NCI-H2227 treated with DMSO at 0.1 percent for 48 hours (cell line): ENCODE measurements around the gene TTC34.

Source experiments
- DNase-seq: peaks from one replicate; lab custom pipeline; 2025; lab: John Stamatoyannopoulos, UW

Gene TTC34

DNA sequence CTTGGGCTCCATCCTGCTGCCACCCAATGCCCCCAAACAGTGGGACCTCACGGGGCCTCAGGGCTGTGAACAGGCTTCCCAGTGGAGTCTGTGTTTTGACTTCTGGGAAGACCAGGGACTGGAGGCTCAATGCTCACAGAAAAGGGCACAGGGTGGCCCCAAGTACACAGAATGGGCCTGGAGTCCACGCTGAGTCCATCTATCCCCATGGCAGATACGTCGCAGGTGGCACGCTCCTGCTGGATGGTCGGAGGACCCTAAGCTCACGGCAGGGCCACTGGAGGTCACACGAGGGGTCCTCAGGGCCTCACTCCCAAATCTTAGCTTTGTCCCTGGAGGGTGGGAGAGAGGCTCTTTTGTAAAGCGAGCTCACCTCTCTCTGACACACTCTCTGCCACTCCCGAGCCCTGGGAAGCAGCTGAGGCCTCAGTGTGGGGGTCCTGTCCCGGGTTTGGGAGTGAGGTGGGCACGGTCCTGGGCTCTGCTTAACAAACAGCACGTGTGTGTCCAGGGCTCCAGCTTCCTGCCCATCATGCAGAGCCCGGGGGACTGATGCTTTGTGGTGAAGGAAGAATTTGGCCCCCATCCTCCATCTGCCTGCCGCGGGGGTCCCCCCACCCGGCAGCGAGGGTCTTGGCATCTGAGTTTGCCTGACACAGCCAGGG is 27.2 kb upstream of the TTC34 start:
- DNase-seq = no peak

GRCh38 chr1:2826736-2827292 is 25.3 kb upstream of the TTC34 start:
- DNase-seq = no peak

DNA sequence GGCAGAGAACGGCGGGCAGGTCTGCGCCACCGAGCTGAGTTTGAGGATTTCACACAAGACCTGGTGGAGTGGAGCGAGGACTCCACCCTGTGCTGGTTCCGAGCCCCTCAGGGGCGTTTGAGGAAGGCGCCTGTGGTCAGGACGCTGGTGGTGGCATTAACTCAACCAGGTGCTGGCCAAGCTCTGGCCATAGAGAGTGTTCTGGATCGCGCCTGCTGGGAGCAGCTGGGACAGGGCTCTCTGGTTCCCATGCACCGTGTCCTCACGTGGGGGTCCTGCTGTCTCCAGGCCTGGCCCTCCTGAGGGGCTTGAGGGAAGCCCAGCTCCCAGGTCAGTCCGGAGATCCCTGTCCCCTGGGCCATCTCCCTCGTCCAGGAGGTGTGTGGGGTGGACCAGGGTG is 24.8 kb upstream of the TTC34 start:
- no peak for DNase-seq

GRCh38 chr1:2825487-2826189 is 24.1 kb upstream of the TTC34 start:
- DNase-seq = no peak

DNA sequence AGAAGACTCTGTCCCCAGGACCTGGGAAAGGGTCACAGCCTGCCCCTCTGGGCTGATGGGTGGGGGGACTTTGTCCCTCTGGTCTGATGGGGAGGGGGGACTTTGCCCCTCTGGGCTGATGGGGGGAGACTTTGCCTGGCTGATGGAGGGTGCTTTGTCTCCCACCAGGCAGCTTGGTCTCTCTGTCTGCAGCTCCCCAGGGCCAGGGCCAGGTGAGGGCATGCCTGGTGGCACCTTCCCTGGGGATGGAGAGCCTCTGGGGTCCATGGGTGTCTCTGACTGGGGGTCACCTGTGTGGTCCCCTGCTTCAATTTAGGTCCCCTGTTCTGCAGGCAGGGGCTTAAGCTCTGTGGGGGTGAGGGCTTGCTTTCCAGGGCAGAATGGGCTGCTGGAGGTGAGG is 23.5 kb upstream of the TTC34 start:
- no peak for DNase-seq

DNA sequence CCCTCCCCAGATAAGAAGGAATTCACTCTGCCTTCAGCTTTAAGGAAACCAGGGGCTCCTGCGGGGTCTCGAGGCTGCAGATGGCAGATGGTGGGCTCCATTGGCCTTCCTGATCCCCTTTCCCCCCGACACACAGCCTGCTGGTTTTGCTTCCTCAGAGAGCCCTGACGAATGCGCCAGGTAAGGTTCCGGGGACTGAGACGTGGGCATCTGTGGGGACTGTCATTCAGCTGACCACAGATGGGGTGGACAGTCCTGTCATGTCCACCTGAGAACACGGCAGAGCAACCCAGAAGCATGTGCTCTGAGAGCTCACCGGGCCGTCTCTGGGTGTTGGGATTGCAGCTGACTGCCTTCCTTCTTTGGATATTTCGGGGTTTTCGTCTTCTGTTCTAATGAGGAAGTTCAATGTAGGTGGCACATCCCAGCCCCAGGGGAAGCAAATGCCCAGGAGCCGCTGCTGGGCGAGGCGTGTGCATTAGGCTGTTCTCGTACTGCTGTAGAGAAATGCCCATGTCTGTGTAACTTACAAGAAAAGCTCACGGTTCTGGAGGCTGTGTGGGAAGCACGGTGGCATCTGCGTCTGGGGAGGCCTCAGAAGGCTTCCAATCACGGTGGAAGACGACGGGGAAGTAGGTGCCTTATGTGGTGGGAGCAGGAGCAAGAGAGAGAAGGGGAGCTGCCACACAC is 22.6 kb upstream of the TTC34 start:
- DNase-seq = no peak

- DNase-seq = no peak
Observed at GRCh38 chr1:2822621-2823145, 21.2 kb upstream of the TTC34 start.

GRCh38 chr1:2821966-2822620 is 20.6 kb upstream of the TTC34 start:
- DNase-seq = no peak

- no peak for DNase-seq
Observed at GRCh38 chr1:2821373-2821955, 20.0 kb upstream of the TTC34 start.

- DNase-seq = no peak
Observed at GRCh38 chr1:2820731-2821372, 19.4 kb upstream of the TTC34 start.

DNA sequence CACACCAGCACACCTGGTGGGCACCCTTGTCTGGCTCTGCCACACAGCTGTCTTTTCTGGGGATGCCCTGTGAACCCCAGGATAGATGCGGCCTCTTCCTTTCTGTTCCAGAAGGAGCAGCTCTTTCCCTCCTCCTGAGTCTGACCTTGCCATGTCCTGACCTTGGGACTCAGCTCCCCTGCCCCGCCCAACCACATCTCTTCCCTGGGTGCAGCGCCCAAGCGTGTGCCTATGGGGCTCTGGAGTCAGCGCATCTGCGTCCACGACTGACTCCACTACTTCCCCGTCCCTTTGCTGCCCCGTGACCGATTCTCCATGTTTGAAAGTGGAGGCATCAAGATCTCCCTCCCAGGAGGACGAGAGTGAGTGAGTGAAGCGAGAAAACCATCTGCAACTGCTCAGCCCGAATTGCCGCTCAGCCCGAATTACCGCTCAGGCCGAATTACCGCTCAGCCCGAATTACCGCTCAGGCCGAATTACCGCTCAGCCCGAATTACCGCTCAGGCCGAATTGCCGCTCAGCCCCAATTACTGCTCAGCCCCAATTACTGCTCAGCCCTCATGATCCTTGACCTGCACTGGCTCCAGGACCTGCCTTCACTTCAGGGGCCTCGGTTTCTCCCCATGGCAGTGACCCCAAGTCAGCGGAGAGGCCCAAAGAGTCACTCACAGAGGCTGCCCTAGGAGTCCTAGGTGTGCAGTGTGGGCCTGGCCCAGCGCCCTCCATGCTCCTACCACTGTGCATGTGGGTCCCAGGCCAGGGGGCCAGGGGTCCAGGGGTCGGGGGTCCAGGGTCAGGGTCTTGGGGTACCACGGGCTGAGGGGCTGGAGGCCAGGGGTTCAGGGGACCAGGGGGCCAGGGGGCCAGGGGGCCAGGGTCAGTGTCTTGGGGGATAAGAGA is 18.6 kb upstream of the TTC34 start:
- DNase-seq = no peak

GRCh38 chr1:2819429-2819828 is 17.9 kb upstream of the TTC34 start:
- no peak for DNase-seq

DNA sequence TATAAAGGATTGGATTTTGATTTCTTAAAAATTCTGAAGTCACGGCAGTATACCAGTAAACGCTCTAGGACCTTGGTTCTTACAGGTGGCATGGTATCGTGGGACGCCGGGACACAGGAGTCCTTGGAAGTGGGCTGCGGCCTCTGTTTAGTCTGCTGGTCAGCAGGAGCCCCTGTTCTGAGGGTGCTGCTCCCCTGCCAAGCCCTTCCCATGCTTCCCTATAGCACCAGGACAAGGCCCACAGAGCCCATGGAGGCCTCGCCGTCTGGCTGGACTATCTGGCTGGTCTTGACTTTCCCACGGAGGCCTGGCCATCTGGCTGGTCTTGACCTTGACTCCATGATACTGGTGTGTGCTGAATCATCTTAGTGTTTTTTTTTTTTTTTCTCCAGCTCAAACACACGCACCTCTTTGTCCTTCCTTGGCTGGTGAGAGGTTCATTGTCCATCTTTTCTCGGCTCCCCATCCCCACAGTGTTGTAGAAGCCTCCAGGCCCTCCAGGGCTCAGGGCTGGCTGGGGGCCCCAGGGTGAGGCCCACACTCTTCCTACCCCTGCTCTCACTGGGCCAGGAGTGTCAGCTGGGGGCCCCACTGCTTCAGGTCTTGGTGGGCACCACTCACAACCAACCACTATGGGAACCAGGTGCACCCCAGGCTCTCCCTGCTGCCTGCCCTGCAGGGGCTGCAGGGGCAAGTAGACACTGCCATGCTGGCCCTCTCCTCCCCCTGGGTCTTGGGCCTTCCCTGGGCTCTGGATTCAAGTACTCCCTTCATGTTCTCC is 16.5 kb upstream of the TTC34 start:
- no peak for DNase-seq

- no peak for DNase-seq
Observed at GRCh38 chr1:2816786-2817185, 15.3 kb upstream of the TTC34 start.

- no peak for DNase-seq
Observed at GRCh38 chr1:2815551-2815950, 14.1 kb upstream of the TTC34 start.

GRCh38 chr1:2814511-2815075 is 13.1 kb upstream of the TTC34 start:
- DNase-seq = no peak

- DNase-seq = no peak
Observed at GRCh38 chr1:2812939-2813653, 11.6 kb upstream of the TTC34 start.

- no peak for DNase-seq
Observed at GRCh38 chr1:2812136-2812535, 10.6 kb upstream of the TTC34 start.

DNA sequence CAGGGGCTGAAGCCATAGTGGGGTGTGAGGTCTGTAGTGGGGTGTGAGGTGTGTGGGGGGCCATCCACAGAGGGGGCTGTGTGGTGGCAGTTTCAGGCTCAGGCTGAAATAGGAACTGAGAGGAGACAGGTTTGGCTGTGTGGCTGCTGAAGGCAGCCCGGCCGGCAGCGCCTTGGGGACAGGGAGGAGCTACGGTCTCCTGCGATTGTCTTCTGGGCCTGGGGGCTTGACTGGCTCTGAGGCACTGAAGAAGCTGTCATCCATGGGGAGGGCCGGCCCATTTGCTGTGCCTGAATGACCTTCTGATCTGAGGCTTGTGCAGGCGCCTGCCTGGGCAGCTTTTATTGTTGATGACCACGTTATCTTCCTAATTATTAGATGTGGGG is 10.0 kb upstream of the TTC34 start:
- no peak for DNase-seq
